Measurements from ENCODE around the gene NDST3.
"Not testable (repeated sequence)": the region's sequence is repeated elsewhere in the genome, so short reads cannot be mapped to it uniquely, and the experiment has no call there.

Gene NDST3

GRCh38 chr4:118270492-118270891 is 236.2 kb downstream of the NDST3 start:
- no peak for DNase-seq

DNA sequence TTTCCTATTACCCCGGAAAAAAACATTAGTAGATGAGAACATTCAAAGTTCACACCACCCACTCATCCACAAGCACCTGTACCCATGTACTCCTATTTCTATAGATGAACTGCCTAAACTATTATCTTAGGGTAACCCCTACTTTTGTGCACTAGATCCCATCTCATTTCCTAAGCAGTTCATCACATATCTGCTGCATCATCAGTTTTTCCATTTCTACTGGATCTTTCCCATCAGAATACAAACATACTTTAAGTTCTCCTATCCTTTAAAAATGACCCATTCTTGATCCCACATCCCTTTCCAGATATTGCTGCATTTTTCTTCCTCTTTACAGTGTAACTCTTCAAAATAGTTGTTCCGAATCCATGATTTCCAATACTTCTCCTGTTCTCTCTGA is 237.5 kb downstream of the NDST3 start:
- DNase-seq, result no peak

GRCh38 chr4:118273642-118274041 is 239.4 kb downstream of the NDST3 start:
- DNase-seq, result no peak

GRCh38 chr4:118276580-118276979 is 242.3 kb downstream of the NDST3 start:
- DNase-seq, result no peak

DNA sequence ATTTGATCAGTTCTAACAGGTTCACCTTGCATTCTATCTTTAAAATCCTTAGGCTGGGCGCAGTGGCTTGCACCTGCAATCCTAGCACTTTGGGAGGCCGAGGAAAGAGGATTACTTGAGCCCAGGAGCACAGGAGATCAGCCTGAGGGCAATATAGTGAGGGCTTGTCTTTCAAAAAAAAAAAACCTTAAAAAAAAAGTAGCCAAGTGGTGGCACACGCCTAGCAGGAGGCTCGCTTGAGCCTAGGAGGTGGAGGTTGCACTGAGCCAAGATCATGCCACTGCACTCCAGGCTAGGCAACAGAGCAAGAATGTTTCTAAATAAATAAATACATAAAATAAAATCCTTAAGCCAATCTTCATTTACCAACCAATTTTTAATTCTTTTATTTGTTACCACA is 243.0 kb downstream of the NDST3 start:
- no peak for DNase-seq

DNA sequence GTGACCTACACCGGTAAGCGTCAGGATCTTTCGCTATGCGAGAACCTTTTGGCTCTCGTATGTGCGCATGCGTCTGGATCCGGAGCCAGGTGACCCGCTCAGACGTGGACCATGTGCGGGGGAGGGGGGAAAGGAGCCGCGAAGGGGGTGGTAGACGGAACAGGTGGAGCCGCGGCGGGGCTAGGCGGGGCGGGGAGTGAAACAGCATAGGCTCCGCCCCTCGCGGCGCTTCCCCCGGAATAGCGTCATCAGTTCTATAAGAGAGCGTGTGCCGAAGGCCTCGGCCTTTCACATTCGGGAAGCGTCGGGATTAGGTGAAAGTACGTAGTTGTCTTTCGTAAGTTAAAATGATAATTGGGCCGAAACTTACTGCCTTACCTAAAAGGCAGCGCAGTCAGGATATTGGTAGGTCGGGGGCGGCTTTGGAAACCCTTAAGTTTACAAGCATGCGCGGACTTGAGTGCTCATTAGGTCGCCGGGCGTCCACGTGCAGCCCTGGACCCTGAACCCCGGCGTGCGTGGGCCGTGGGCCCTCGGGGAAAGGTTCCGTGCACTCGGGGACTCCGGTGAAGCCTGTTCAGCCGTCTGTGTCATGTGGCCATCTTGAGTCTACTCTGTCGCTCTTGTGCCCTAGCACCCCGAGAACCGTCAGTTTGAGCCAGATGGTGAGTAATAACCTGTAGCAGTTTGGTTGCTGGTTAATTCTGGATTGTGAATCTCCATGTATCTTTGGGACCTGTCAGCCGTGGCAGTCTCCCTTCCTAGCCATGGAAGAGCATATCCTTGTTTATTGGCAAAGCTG is 244.4 kb downstream of the NDST3 start:
- DNase-seq, result peak; percentile 45 to 96 (median 85)

DNA sequence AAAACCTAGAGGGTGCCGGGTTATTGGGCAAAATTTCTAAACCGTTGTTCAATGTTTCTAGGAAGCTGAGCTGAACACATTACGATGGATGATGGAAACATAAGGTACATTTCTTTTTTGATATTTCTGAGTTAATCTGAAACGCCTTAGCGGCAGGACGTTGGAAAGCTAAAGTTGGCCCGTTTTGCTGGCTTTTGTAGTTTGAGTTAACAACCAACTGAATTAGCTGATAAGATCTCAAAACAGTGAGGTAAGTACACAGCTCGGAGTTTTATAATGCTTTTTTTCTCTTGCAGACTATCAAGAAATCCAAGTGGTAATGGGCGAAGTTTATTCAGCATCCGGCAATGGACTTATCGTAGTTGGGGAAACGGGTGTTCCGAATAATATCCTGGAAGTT is 245.0 kb downstream of the NDST3 start:
- no peak for DNase-seq

DNA sequence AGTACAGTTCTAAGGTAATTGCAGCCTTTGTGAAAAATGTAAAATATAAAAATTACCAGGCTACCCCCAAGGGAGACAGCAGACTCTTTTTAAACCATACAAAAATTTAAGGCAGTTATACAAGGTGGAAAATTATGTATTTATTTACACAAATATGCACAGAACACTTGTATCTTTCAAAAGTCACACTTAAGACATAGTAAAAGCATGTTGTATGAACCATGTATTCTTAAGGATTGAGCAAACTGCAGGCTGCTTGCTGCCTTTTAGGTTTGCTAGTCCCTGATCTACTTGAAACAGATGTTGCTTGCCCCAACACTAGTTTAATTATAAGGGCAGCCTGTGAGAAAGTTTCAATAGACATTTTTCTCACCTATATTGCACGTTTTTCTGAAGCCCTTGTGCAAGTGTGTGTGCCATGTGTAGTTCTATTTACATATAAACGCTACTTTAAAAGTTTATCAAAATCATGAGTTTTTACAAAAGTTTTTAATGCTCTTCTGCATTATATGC is 245.7 kb downstream of the NDST3 start:
- DNase-seq, result no peak

GRCh38 chr4:118280501-118281218 is 246.4 kb downstream of the NDST3 start:
- peak in 17 of 51 donors; percentile 1 to 46 (median 6) for DNase-seq

DNA sequence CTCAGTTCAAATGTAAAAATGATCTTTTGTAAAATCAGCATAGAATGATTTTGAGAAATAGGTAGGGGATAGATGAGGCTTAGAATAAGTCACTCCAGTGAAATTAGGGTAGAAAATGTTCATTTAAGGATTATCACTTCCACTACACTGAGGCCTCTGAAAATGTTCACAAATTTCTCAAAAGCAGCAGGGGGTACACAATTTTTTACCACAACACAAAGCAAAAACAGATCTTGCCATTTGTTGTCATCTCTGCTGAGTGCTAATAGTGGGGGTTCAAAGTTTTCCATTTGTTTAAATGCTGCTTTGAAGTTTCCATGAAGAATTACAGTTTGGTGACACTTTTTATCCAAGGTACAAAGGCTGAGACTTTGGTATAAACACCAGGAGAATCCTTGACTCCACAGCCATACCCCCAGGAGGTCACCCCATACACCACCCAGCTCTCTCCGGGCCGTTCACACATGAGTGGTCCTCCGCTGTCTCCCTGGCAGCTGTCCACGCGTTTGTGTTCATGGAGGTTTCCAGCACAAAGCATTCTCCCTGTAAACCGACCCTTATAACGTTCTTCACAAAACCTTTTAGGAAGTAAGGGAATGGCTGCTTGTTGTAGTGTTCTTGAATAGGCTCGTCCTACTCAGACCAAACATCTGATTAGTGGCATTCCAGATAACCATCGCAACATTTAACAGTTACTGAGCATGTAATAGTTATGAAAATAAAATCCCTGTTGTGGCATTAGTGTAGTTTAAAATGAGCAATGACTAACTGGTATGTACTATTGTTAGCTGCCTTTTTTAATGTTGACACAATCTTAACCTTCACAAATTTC is 247.5 kb downstream of the NDST3 start:
- peak in 1 of 51 donors; percentile 0 for DNase-seq

GRCh38 chr4:118282692-118283091 is 248.4 kb downstream of the NDST3 start:
- DNase-seq, result no peak

DNA sequence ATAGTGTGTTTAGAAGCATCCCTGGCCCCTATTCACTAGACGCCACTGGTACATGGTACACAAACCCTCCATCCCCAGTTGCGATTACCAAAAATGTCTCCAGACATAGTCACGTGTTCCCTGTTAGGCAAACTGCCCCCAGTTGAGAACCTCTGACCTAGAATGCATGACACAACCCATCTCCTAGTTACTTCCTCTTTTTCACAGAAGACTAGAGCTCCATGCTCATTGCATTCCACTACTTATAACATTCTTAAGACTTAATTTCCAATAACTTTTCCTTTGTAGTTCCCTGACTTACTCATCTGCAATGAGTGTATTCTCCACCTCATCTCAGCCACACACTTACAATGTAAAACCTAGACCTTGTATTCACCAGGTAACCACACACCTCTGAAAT is 249.9 kb downstream of the NDST3 start:
- no peak for DNase-seq

GRCh38 chr4:118285931-118286330 is 251.6 kb downstream of the NDST3 start:
- no peak for DNase-seq

- no peak for DNase-seq
These were observed 252.4 kb downstream of the NDST3 start for GRCh38 chr4:118286685-118287084.

GRCh38 chr4:118287711-118288451 is 253.6 kb downstream of the NDST3 start:
- no peak for DNase-seq

- no peak for DNase-seq
These were observed 255.5 kb downstream of the NDST3 start for GRCh38 chr4:118289794-118290193.

- no peak for DNase-seq
These were observed 256.7 kb downstream of the NDST3 start for GRCh38 chr4:118290951-118291350.

- DNase-seq, result no peak
These were observed 262.4 kb downstream of the NDST3 start for GRCh38 chr4:118296729-118297128.

GRCh38 chr4:118299619-118300018 is 265.3 kb downstream of the NDST3 start:
- DNase-seq, result not testable (repeated sequence)

DNA sequence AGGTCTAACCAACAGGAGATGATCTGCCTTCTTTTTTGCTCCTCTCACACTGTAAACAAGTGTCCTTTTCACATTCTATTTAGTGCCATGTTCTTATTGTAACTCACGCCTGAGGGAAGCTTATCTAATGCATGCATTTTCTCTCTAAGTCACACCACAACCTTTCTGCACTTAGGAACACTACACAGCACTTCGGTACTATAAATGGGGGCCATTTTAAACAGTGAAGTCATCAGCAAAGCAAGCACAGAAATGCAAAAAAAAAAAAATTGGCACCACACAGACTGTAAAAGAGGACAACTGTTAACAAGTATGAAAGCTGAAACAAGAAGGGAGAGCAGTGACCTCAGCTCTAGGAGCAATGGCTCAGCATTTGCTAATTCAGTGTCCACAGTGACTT is 273.4 kb downstream of the NDST3 start:
- DNase-seq, result no peak

Data from hypothalamus (tissue), 51 donors.